NCI-H460 (cell line): Measurements from ENCODE around the gene MAPK8. TPM values are rescaled to one million over a fixed set of nuclear protein-coding genes. Genes with fewer than 3 reads are reported as not detected.

ENCODE experiments used
- DNase-seq: peaks from one replicate; pipeline ENCODE4 v3.0.0-alpha.2; 2016; ENCODE audit warnings: low read depth; ENCODE audit errors: extremely low read depth
- total RNA-seq: library from RNA; depleted of rRNA; stranded (reverse); fragments of >200 nt; shearing (Covaris generic); gene quantifications from 2 replicates; pipeline ENCODE4 v1.2.3, GENCODE V29; 2014

MAPK8 gene
- total RNA-seq, 1 experiment from 2014 or later, result 57.7 TPM

GRCh38 chr10:48456808-48457761 lies 150.6 kb downstream of the MAPK8 start:
- no peak for DNase-seq

GRCh38 chr10:48457949-48458661 lies 151.6 kb downstream of the MAPK8 start:
- no peak for DNase-seq

- DNase-seq, result no peak
These were observed 152.2 kb downstream of the MAPK8 start for GRCh38 chr10:48458662-48459048.

GRCh38 chr10:48459270-48460150 lies 153.0 kb downstream of the MAPK8 start:
- DNase-seq, result no peak

- DNase-seq, result no peak
These were observed 153.7 kb downstream of the MAPK8 start for GRCh38 chr10:48460182-48460581.

- no peak for DNase-seq
These were observed 155.4 kb downstream of the MAPK8 start for GRCh38 chr10:48461623-48462481.

- no peak for DNase-seq
These were observed 156.1 kb downstream of the MAPK8 start for GRCh38 chr10:48462482-48463020.

GRCh38 chr10:48463318-48464003 lies 157.0 kb downstream of the MAPK8 start:
- DNase-seq, result no peak

- DNase-seq, result no peak
These were observed 157.8 kb downstream of the MAPK8 start for GRCh38 chr10:48464121-48464870.

GRCh38 chr10:48464871-48465736 lies 158.6 kb downstream of the MAPK8 start:
- DNase-seq, result no peak

- no peak for DNase-seq
These were observed 159.5 kb downstream of the MAPK8 start for GRCh38 chr10:48465860-48466521.

- no peak for DNase-seq
These were observed 160.2 kb downstream of the MAPK8 start for GRCh38 chr10:48466611-48467240.

GRCh38 chr10:48467669-48468068 lies 161.2 kb downstream of the MAPK8 start:
- DNase-seq, result no peak

- no peak for DNase-seq
These were observed 161.8 kb downstream of the MAPK8 start for GRCh38 chr10:48468130-48468790.

- no peak for DNase-seq
These were observed 162.5 kb downstream of the MAPK8 start for GRCh38 chr10:48468866-48469511.
